LNCAP (cell line): Measurements from ENCODE around the gene CAMKMT.

Experiments used
- TF ChIP-seq, protein P1 (sequence below): fragments of 450-650 bp; IDR thresholded peaks from 2 replicates; pipeline ENCODE4 v1.5.1; 2017; ENCODE audit warnings: mild to moderate bottlenecking

CAMKMT gene

DNA sequence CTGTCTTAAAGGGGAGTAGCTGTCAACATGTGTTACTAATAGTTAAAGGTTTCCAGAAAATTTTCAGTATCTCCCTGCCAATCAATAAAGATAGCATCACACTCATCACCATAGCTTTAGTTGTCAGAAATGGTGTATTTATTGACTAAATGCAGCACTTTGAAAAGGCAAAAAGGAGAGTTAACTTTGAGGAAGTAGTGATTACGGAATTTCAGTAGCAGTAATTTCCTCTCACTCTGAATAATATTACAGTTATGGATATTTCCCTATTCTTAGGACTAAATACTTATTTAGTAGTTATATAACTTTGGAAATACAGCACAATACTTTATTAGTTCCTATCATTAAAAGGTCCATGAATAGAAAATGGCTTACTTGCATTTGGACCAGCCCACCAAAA lies 250.5 kb downstream of the CAMKMT start:
- TF ChIP-seq, protein P1, sequence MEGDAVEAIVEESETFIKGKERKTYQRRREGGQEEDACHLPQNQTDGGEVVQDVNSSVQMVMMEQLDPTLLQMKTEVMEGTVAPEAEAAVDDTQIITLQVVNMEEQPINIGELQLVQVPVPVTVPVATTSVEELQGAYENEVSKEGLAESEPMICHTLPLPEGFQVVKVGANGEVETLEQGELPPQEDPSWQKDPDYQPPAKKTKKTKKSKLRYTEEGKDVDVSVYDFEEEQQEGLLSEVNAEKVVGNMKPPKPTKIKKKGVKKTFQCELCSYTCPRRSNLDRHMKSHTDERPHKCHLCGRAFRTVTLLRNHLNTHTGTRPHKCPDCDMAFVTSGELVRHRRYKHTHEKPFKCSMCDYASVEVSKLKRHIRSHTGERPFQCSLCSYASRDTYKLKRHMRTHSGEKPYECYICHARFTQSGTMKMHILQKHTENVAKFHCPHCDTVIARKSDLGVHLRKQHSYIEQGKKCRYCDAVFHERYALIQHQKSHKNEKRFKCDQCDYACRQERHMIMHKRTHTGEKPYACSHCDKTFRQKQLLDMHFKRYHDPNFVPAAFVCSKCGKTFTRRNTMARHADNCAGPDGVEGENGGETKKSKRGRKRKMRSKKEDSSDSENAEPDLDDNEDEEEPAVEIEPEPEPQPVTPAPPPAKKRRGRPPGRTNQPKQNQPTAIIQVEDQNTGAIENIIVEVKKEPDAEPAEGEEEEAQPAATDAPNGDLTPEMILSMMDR = no peak

DNA sequence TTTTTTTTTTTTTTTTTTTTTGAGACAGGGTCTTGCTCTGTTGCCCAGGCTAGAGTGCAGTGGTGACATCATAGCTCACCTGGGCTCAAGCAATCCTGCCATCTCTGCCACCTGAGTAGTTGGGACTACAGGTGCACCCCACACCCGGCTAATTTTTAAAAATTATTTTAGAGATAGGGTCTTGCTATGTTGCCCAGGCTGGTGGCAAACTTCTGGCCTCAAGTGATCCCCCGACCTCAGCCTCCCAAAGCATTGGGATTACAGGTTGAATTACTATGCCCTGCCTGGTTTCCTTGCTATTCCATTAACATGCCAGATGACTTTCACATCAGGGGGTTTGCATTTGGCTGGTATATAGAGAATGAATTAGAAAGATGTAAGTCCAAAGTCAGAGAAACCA lies 253.2 kb downstream of the CAMKMT start:
- TF ChIP-seq, protein P1 = no peak

DNA sequence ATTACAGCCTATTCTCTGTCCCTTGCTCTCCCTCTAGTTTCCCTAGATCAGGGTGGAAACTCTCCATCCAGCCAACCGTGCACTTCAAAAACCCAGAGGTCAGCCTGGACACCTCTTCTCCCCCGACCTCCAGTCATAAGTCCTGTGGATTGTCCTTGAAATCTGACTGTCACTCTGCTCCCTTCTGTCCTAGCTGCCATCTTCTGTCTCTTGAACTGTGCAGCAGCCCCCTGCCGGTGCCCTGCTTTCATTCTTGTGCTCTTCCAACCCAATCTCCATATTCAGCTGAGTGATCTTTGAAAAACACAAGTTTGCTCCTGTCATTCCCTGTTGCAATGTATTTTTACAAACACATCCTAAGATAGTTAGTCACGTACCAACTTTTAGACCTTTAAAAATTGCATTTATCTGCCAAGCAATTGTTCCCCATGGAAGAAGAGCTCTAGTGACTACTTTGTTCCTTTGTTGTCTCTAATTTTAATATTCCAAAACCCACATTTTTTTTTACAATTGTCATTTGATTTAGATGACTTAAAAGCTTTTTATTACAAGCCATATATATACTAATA lies 254.3 kb downstream of the CAMKMT start:
- TF ChIP-seq, protein P1 = no peak

DNA sequence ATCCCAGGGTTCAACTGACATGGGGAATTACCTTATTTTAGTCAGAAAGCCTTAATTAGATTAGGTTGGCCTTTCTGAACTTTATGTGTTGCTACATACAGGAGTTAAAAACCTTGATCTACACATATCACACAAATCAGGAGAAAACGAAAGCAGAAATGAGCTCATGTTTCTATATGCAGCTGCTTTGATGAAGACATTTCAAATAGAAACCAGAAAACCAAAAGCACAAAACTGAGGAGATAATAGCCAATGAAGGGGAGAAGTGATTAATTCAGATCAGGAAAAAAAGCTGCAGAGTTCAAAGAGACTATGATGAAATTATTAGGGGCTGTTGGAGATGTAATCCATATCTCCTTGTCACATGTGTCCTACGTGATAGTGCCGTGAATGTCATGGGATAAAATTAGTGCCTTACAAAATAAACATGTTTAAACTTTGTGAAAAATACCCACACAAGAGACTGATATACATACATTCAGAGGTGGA lies 255.0 kb downstream of the CAMKMT start:
- TF ChIP-seq, protein P1 = no peak

DNA sequence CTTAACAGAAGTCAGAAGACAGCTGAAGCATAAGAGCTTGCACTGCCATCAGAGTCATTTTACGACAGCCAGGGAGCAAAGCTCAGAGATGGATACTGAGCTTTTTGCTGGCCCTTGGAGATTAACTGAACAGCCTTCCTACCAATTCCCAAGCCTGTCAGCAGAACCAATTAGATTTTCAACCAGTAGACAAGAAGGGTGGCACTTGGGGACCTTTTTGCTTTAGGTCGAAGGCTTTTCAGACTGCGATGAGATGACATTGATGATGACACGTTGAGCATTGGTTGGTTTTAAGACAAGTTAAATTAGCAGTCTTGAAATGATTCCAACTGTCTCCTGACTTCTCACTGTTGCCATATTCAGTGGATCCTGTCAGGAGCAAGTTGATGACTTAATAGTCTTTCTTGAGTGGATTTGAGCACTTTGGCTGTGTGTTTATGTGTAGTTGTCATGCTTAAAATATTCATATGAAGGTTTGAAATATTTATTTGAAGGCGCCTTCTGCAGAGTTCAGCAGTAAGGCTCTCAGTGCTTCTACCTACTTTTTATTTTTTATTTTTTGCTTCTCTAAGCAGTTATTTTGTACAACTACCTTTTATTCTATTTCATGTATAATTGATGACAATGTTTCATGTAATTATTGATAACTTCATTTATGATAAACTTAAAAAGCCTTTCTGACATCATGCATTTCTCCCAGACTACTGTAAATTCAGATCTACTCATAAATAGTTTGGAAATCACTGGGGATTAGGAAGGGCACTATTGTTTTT lies 256.7 kb downstream of the CAMKMT start:
- TF ChIP-seq, protein P1 = no peak

DNA sequence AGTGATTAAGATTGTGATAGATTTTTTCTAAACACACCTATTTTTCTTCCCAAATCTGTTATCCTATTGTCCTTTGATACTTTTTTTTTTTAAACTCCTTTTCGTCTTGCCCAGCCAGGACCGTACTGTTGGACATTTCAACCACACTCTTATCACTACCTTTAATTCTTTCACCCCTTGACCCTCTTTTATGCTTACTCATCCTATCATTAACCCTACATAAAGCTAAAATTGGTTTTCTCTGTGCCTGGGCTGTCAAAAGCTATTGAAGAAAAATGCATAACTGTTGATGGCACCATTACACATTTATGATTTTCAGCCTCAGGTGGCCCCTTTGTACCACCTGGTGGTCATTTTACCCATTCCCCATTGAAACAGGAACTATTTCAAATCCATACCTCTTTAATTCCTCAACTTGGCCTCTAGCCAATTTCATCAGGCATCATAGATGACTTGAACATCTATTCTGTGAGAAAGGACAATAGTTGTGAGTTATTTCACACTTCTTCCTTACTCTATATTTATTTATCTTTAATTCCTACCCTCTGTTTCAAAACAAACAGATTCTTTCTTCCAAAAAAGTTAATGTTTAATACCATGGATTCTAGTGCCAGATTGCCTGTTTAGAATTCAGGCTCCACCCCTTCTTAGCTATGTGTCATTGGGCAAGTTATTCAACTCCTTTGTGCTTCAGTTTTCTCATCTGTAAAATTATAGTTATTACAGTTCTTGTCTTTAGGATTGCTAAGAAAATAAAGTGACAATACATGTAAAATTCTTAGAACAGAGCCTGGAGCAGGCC lies 258.6 kb downstream of the CAMKMT start:
- TF ChIP-seq, protein P1 = no peak

DNA sequence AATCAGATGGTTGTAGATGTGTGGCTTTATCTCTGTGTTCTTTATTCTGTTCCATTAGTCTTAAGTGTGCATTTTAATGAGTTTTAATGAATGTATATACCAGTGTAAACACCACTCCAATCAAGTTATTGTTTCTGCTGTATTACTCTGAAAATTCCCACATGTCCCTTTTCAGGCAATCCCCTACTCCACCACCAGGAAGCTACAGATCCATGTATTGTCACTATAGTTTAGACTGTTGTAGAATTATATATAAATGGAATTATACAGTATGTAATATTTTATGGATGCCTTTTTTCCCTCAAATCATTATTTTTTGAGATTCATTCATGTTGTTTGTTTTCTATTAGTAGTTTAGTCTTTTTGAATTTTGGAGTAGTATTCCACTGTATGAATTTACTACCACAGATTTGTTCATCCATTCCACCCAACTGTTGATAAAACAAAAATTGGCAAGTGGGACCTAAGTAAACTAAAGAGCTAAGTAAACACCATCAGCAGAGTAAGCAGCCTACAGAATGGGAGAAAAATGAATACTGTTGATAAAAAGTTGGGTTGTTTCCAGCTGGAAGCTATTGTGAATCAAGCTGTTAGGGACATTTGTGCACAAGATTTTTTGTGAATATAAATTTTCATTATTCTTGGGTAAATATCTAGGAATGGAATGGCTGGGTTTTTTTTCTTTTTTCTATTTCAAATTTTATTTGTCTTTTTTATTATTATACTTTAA lies 262.0 kb downstream of the CAMKMT start:
- TF ChIP-seq, protein P1 = no peak
